Choroid plexus epithelial cell (primary cell): ENCODE results near the gene SST.

Source experiments
- DNase-seq: peaks from one replicate; pipeline ENCODE4 v3.0.0-alpha.2; 2010; ENCODE audit warnings: low read depth
- H3K4me3 ChIP-seq: 2 replicates; pipeline ENCODE4 v1.5.1; 2011; ENCODE audit warnings: low read depth, mild to moderate bottlenecking, control low read depth, low read length, moderate library complexity
- CTCF ChIP-seq: conservative IDR thresholded peaks from 2 replicates; pipeline ENCODE4 v1.5.1; 2011; ENCODE audit warnings: low read depth, mild to moderate bottlenecking, control low read depth, inconsistent platforms, low read length, moderate library complexity

SST gene

GRCh38 chr3:187630404-187630803 lies 39.8 kb downstream of the SST start:
- no peak overlapping the region for H3K4me3 ChIP-seq
- DNase-seq = no peak
- no peak for TF ChIP-seq CTCF

GRCh38 chr3:187629711-187630110 lies 40.5 kb downstream of the SST start:
- H3K4me3 ChIP-seq = no peak overlapping the region
- no peak for TF ChIP-seq CTCF
- DNase-seq = peak; percentile 6

GRCh38 chr3:187628169-187628568 lies 42.0 kb downstream of the SST start:
- TF ChIP-seq CTCF = no peak
- no peak for DNase-seq
- no peak overlapping the region for H3K4me3 ChIP-seq

- TF ChIP-seq CTCF = no peak
- H3K4me3 ChIP-seq = no peak overlapping the region
- DNase-seq = no peak
Measured at GRCh38 chr3:187626581-187626980, 43.6 kb downstream of the SST start.

GRCh38 chr3:187624588-187624987 lies 45.6 kb downstream of the SST start:
- DNase-seq = peak; percentile 31
- no peak overlapping the region for H3K4me3 ChIP-seq
- no peak for TF ChIP-seq CTCF

- no peak for DNase-seq
- H3K4me3 ChIP-seq = no peak overlapping the region
- TF ChIP-seq CTCF = no peak
Measured at GRCh38 chr3:187623285-187623814, 46.8 kb downstream of the SST start.

- DNase-seq = no peak
- H3K4me3 ChIP-seq = no peak overlapping the region
- TF ChIP-seq CTCF = no peak
Measured at GRCh38 chr3:187621881-187622280, 48.3 kb downstream of the SST start.
